GM19238 (cell line): Measurements from ENCODE around the gene CCR9.

Experiments
- DNase-seq: peaks from one replicate; pipeline ENCODE4 v3.0.0; 2011; ENCODE audit warnings: low spot score; ENCODE audit not compliant: insufficient read length

The CCR9 gene

GRCh38 chr3:45907769-45908705, 21.7 kb downstream of the CCR9 start:
- no peak for DNase-seq

DNA sequence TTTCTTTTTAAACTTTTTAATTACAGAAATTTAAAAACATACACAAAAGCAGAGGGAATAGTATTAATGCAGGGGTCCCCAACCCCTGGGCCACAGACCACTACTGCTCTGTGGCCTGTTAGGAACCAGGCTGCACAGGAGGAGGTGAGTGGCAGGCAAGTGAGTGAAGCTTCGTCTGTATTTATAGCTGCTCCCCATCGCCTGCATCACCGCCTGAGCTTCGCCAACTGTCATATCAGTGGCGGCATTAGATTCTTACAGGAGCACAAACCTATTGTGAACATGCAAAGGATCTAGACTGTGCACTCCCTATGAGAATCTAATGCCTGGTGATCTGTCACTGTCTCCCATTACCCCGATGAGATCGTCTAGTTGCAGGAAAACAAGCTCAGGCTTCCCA, 22.4 kb downstream of the CCR9 start:
- no peak for DNase-seq

GRCh38 chr3:45909542-45909941, 23.2 kb downstream of the CCR9 start:
- no peak for DNase-seq

- DNase-seq = no peak
These were observed 24.5 kb downstream of the CCR9 start for GRCh38 chr3:45910892-45911291.

- DNase-seq = no peak
These were observed 25.3 kb downstream of the CCR9 start for GRCh38 chr3:45911511-45912226.

- no peak for DNase-seq
These were observed 26.1 kb downstream of the CCR9 start for GRCh38 chr3:45912435-45912834.

GRCh38 chr3:45914362-45915058, 28.2 kb downstream of the CCR9 start:
- DNase-seq = no peak

DNA sequence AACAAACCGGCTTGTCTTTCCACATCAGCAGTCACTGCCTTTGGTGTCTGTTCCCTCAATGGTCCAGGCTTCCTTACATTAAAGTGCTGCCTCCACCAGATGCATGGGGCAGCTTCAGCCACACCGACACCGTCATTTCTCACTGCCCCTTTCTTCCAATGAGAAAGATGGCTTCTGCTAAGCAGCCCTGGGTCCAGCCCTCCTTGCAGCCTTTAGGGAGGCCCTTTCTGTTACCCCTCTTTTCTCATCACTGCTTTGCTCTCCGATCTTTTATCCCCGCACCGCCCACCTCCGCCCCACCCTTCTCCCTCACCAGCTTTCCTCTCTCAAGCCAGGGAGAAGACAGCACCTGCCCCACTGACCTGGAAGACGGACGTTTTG, 28.7 kb downstream of the CCR9 start:
- DNase-seq = no peak

DNA sequence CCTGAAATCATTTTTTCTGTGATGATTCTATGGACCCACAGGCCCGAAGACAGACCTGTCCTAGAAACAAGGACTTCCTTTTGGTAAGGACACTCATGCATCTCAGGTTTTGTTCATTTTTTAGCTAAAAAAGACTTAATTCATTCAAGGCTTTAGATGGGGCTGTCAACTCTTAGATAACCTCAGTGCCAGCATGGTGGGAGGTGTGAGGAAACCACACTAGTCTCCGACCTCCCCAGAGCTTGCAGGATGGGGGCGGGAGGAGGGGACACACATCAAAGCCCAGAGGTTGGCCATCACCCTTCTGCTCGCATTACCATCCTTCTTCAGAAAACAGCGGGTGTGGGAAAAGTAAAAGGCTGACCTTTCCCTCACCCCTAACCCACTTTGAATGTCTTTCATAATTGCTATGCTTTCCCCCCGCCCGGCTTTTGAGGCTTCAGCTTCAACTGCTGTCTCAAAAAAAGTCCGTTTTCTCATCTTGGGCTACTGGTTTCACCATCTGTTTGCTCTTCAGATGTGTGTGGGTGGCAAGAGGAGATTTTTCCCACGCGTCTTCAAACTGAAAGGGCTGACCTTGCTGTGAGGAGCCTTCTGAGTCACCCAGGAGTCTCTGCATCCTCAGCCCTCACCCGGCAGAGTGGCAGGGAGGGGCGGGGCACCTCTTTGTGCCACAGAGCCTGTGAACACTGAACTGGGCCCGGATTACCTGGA, 29.3 kb downstream of the CCR9 start:
- peak; percentile 84 for DNase-seq

GRCh38 chr3:45917146-45917898, 31.0 kb downstream of the CCR9 start:
- no peak for DNase-seq

DNA sequence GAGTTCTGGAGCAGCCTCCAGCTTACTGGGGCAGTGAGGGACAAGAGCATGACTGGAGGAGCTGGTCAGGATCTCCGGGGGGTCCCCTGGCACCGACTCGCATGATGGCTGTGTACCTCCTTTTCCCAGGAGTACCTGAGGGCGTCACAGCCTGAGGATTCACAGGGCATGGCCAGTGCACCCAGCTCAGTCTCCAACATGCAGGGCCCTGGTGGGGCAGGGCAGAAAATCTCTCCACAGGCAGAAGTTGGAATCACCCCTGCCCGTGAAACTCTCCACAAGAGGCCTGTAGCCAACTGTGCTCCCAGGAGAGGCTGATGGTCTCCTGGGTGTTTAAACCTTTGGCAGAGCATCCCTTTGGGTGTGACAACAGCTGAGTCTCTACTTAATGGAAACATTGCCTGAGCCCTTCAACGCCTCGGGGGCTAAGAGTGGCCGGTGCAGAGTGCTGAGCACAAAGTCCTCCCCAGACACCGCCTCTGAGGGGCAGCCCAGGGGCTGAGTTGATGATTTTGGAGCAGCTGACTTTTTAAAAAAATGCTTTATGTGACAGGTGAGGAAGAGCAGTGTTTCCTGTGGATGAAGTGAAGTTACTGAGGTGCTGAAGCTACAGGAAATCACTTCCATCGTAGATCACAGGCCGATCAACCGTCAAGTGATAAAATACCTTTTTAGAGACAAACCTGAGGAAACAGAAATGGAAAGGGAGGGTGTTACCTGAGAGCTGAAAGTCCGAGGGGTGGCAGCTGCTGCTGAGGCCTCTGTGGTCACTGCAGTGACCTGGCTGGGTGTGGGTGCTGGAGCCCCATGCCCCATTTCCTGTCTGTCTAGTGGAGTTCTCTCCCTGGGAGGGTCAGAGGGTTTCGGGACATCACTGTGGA, 35.1 kb downstream of the CCR9 start:
- no peak for DNase-seq

DNA sequence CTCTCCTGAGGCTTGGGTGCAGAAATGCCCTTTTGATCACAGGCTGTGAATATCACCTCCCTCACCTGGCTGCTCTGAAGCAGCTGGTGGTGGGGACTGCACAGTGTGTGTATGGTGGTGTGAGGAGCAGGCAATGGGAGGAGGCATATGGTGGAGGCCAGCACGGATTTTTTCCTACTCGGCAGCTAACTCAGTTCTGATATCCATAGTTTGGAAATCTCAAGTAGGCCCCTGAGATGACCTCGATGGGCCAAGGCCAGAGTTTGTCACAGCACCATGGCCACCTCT, 35.6 kb downstream of the CCR9 start:
- no peak for DNase-seq

DNA sequence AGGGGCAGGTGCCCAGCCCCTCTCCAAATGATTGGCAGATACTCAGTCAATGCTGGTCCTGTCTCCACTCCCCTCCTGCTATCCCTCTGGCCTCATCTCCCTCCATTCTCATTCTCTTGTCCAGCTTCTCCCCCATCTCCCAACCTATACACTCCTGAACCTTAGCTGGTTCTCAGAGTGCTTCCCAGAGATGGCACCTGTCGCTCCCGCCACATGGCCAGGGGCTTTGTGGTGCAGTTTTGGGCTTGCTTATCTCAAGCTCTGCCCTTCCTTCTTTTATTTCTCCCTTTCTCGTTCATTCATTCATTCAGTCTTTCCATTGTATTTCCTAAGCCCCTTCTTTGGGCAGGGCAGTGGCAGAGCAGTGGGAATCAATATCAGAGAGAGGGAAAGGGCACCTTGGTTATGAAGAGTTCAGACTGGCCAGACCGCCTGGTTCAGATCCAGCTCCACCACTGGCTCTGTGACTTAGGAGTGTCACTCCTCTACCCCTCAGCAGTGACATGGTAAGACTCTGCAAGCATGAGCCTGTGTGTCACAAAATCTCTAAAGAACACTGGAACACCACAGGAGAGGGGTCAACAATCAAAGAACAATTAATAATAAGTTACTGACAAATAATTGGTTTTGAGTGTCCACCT, 36.7 kb downstream of the CCR9 start:
- DNase-seq = no peak

DNA sequence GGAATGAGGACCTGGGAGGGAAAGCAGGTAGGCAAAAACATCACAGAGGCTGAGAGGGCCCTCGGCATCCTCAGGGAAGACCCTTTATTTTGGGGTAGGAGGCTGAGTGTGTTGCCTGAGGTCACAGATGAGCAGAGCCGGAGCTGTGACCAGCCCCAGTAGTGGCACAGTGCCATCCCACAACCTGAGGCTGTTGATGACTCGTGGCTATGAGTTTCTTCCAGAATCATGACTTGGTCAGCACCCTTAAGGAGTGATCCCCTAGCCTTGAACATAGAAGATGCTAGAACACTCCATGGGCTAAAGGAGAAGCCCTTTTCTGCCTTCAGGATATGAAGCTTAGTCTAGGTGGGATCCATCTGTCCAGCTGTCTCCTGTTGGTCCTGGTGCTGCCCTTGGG, 37.4 kb downstream of the CCR9 start:
- no peak for DNase-seq

- DNase-seq = no peak
These were observed 41.5 kb downstream of the CCR9 start for GRCh38 chr3:45927881-45928280.

DNA sequence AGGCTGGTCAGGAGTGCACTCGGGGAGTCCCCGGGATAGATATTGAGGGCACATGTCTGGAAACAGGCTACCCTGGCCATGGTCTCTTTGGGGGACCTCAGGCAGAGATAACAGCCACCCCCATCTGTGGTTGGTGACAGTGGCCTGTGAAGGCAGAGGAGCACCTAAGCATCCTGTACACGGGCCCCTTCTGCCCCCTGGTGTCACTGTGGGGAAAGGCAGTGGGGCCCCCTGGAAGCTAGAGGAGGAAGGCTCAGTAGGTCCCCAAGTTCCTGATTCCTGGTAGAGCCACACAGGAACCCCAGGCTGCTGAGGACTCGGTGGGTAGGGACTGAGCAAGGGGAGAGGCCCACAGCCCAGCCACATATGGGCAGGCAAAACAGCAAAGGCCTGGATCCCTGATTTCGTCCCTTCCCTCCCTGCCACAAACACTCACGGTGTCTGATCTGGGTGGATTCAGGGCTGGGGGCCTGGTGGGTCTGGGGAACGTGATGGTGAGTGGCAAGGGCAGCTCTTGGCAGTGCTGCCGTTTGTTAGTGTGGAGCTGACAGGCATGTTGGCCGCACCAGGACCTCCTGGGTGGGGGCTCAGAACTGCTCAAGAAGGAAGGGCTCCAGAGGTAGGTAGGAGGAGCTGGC, 42.8 kb downstream of the CCR9 start:
- DNase-seq = peak; percentile 80

DNA sequence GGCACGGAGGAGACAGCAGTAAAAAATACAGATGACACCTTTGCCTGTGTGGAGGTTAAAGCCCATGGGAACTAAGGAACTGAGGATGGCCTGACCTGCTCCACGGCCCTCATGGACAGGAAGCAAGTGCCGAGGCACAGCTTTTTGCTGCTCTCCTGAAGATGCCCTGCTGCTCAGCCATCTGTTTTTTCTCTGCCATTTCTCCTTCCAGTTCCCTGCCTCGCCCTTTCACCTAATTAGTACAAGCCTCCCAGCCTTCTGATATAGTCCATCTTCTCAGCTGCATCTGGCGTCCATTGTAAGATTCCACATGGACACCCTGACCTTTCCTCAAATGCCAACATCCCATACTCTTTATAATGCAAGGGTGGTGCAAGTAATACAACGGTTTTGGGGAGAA, 45.2 kb downstream of the CCR9 start:
- DNase-seq = no peak

DNA sequence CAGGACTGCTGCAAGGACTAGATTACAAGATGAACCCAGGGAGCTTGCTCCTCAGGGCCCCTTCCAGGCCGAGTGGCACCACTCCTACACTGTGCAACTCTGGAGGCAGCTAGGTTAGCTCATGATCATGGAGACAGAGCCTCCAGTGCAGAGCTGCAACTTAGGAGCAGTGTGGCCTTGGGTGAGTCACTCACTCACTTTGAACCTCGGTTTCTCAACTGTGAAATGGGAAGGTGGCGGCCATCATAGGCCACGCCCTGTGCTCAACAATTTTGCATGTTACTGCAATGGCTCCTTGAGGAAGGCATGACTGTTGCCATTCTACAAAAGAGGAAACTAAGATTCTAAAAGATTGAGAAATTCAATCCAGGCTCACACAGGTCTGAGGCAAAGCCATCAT, 45.8 kb downstream of the CCR9 start:
- no peak for DNase-seq

- no peak for DNase-seq
These were observed 47.2 kb downstream of the CCR9 start for GRCh38 chr3:45933591-45933990.
